Mammary epithelial cell (primary cell): ENCODE measurements around the gene RALGAPB.

Experiments
- CTCF ChIP-seq, 2 donors: IDR thresholded peaks in 1 of 2; conservative IDR thresholded peaks in 1 of 2; 2 replicates each; pipeline ENCODE4 v1.5.1; 2011 to 2012; ENCODE audit warnings: inconsistent platforms in 2 of 2, low read length in 2 of 2, mild to moderate bottlenecking in 2 of 2, control low read depth in 1 of 2, low read depth in 1 of 2; ENCODE audit not compliant: insufficient read depth in 1 of 2; ENCODE audit errors: extremely low read depth in 1 of 2
- EZH2 ChIP-seq: IDR thresholded peaks from 2 replicates; pipeline ENCODE4 v1.6.1; 2012; ENCODE audit warnings: low read length, inconsistent platforms, borderline replicate concordance

DNA sequence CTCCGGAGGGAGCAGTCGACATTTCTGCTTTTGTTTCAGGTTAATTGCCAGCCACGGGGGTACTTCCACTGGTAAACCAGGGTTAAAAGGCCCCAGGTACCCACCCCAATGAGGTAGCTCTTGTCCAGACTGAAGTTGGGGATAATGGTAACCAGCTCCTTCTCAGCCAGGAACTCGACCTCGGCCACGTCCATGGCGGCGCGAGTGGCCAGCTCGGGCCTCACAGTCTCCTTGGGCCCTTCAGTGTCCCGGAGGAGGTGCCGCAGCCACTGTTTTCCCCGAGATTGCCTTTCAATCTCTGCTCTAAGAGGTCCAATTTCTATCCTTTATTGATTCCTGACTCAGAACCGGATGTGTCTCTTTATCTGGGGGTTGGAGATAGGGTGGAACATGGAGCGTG is 142.6 kb downstream of the RALGAPB start:
- TF ChIP-seq CTCF (conservative IDR thresholded peaks at IDR 0.05 in 1 of 2, IDR thresholded peaks at IDR 0.05 in 1 of 2; ENCODE audit: extremely low read depth in 1 of 2, insufficient read depth in 1 of 2, low read depth in 1 of 2, low read length in 2 of 2) (no peak), EZH2 (no peak)
